Right lobe of liver (tissue), 4 donors: ENCODE results near the gene MAST4.

Experiments used
- POLR2A ChIP-seq: fragments of 450-650 bp; IDR thresholded peaks from one replicate; pipeline ENCODE4 v1.6.1; 2017; ENCODE audit warnings: antibody characterized with exemption, mild to moderate bottlenecking
- TF ChIP-seq, protein P1 (sequence below), 4 donors: fragments of 200-600 bp in 3 of 4; fragments of 450-650 bp in 1 of 4; IDR thresholded peaks; one replicate each; pipeline versions ENCODE4 v1.5.1 to v1.8.0; 2016 to 2022; ENCODE audit warnings: antibody characterized with exemption in 4 of 4, mild to moderate bottlenecking in 2 of 4
- donor health status: DM: no; HTN: no; CAD: no.
- donor health status: DM: no; HTN: no; CAD: no.
- donor health status: DM: no; HTN: yes; CAD: no.

- TF ChIP-seq, protein P1, sequence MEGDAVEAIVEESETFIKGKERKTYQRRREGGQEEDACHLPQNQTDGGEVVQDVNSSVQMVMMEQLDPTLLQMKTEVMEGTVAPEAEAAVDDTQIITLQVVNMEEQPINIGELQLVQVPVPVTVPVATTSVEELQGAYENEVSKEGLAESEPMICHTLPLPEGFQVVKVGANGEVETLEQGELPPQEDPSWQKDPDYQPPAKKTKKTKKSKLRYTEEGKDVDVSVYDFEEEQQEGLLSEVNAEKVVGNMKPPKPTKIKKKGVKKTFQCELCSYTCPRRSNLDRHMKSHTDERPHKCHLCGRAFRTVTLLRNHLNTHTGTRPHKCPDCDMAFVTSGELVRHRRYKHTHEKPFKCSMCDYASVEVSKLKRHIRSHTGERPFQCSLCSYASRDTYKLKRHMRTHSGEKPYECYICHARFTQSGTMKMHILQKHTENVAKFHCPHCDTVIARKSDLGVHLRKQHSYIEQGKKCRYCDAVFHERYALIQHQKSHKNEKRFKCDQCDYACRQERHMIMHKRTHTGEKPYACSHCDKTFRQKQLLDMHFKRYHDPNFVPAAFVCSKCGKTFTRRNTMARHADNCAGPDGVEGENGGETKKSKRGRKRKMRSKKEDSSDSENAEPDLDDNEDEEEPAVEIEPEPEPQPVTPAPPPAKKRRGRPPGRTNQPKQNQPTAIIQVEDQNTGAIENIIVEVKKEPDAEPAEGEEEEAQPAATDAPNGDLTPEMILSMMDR (IDR thresholded peaks at IDR 0.05) = no peak
- no peak for TF ChIP-seq POLR2A
These were observed 275.5 kb downstream of the MAST4 start for GRCh38 chr5:66871651-66872050.
